ENCODE measurements around the gene CASP3.

DNA sequence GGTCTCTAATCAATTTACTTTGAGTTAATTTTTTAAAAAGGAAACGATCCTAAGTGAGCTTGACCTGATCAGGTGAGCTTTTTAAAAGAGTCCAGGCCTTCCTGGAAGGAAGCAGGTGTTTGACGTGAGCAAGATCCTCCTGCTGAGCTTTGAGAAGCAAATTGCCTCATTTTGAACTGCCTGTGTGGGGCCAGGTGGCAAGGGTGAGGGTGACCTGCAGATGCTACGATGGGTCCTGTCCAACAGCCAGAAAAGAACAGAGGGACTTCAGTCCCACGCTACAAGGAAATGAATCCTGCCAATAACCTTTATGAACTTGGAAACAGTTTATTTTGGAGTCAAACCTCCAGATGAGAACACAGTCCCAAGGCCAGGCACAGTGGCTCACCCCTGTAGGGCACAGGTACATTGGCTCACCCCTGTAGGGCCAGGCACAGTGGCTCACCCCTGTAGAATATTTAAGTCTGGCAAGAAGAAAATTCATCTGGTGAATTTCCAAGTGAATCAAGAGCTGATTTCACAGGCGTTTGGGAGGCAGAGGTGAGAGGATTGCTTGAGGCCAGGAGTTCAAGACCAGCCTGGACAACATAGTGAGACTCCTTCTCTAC, 58.1 kb downstream of the CASP3 start:
- TF ChIP-seq CTCF (IDR thresholded peaks at IDR 0.05), result no peak
- TF ChIP-seq POLR2A (IDR thresholded peaks at IDR 0.05), result no peak

Measured in Peyer's patch (tissue), 4 donors.